H9 (cell line): Measurements from ENCODE around the gene PAQR4. TPM values are rescaled to one million over a fixed set of nuclear protein-coding genes. Genes with fewer than 3 reads are reported as not detected.
A peak's percentile ranks its signal among the peaks of the same experiment; 100 is the strongest.

Source experiments
- DNase-seq: peaks from one replicate; pipeline ENCODE4 v3.0.0-alpha.2; 2017
- H2AFZ ChIP-seq: one replicate; pipeline ENCODE4 v1.6.1; 2013; ENCODE audit warnings: mild to moderate bottlenecking, low read length, control low read depth, moderate library complexity
- H2AK5ac ChIP-seq: 2 replicates; pipeline ENCODE4 v1.6.1; 2013; ENCODE audit warnings: low read length, control low read depth, mixed read lengths; ENCODE audit not compliant: insufficient read length
- H2BK120ac ChIP-seq: one replicate; pipeline ENCODE4 v1.6.1; 2013; ENCODE audit warnings: low read depth, mild to moderate bottlenecking, low read length, control low read depth, inconsistent platforms; ENCODE audit not compliant: poor library complexity, severe bottlenecking
- H2BK12ac ChIP-seq: 2 replicates; pipeline ENCODE4 v1.6.1; 2013; ENCODE audit warnings: low read length, control low read depth, mixed read lengths, low read depth; ENCODE audit not compliant: insufficient read length
- H2BK15ac ChIP-seq: 2 replicates; pipeline ENCODE4 v1.6.1; 2013; ENCODE audit warnings: low read depth, low read length, control low read depth
- H2BK20ac ChIP-seq: one replicate; pipeline ENCODE4 v1.6.1; 2013; ENCODE audit warnings: low read depth, mild to moderate bottlenecking, low read length, control low read depth, inconsistent platforms; ENCODE audit not compliant: poor library complexity, severe bottlenecking
- H2BK5ac ChIP-seq: 2 replicates; pipeline ENCODE4 v1.6.1; 2013; ENCODE audit warnings: low read length, control low read depth, mixed read lengths; ENCODE audit not compliant: insufficient read length
- H3K14ac ChIP-seq: 2 replicates; pipeline ENCODE4 v1.6.1; 2013; ENCODE audit warnings: low read length, control low read depth; ENCODE audit not compliant: insufficient read depth
- H3K18ac ChIP-seq: 2 replicates; pipeline ENCODE4 v1.6.1; 2013; ENCODE audit warnings: low read depth, mild to moderate bottlenecking, mixed read lengths, low read length, control low read depth; ENCODE audit not compliant: insufficient read length
- H3K23ac ChIP-seq: 2 replicates; pipeline ENCODE4 v1.6.1; 2013; ENCODE audit warnings: low read length, control low read depth, mixed read lengths, low read depth; ENCODE audit not compliant: insufficient read length
- H3K23me2 ChIP-seq: 2 replicates; pipeline ENCODE4 v1.6.1; 2013; ENCODE audit warnings: low read depth, mild to moderate bottlenecking, mixed read lengths, low read length, control low read depth; ENCODE audit not compliant: insufficient read length, poor library complexity, severe bottlenecking
- H3K27ac ChIP-seq: 2 replicates; pipeline ENCODE4 v1.5.1; 2013; ENCODE audit warnings: low read length, control low read depth, mixed read lengths, low read depth; ENCODE audit not compliant: insufficient read length
- H3K27me3 ChIP-seq: 2 replicates; pipeline ENCODE4 v1.6.1; 2013; ENCODE audit warnings: low read length, control low read depth, inconsistent platforms; ENCODE audit not compliant: insufficient read depth
- H3K4ac ChIP-seq: 2 replicates; pipeline ENCODE4 v1.6.1; 2013; ENCODE audit warnings: low read depth, mild to moderate bottlenecking, control low read depth, inconsistent platforms, low read length, moderate library complexity
- H3K4me1 ChIP-seq: 2 replicates; pipeline ENCODE4 v1.6.1; 2013; ENCODE audit warnings: low read length, control low read depth, inconsistent platforms; ENCODE audit not compliant: insufficient read depth
- H3K4me2 ChIP-seq: 2 replicates; pipeline ENCODE4 v1.6.1; 2013; ENCODE audit warnings: low read length, control low read depth, mixed read lengths; ENCODE audit not compliant: insufficient read length, insufficient read depth
- H3K56ac ChIP-seq: 2 replicates; pipeline ENCODE4 v1.6.1; 2013; ENCODE audit warnings: low read depth, mild to moderate bottlenecking, mixed read lengths, low read length, control low read depth; ENCODE audit not compliant: insufficient read length
- H3K79me1 ChIP-seq: 2 replicates; pipeline ENCODE4 v1.6.1; 2013; ENCODE audit warnings: low read depth, mild to moderate bottlenecking, moderate library complexity, low read length, control low read depth, inconsistent platforms; ENCODE audit not compliant: insufficient read depth, poor library complexity, severe bottlenecking
- H3K79me2 ChIP-seq: 2 replicates; pipeline ENCODE4 v1.6.1; 2013; ENCODE audit warnings: low read length, control low read depth, inconsistent platforms; ENCODE audit not compliant: insufficient read depth
- H3K9ac ChIP-seq: 2 replicates; pipeline ENCODE4 v1.6.1; 2013; ENCODE audit warnings: low read length, control low read depth, mixed read lengths; ENCODE audit not compliant: insufficient read length; ENCODE audit errors: extremely low read depth
- H3K9me3 ChIP-seq: one replicate; pipeline ENCODE4 v1.6.1; 2013; ENCODE audit warnings: low read depth, low read length, inconsistent platforms; ENCODE audit not compliant: control insufficient read depth
- H3T11ph ChIP-seq: one replicate; pipeline ENCODE4 v1.6.1; 2013; ENCODE audit warnings: mild to moderate bottlenecking, low read length, control low read depth, inconsistent platforms
- H4K20me1 ChIP-seq: one replicate; pipeline ENCODE4 v1.6.1; 2013; ENCODE audit not compliant: control insufficient read depth, insufficient read length, insufficient read depth
- H4K5ac ChIP-seq: 2 replicates; pipeline ENCODE4 v1.6.1; 2013; ENCODE audit warnings: low read depth, mild to moderate bottlenecking, mixed read lengths, low read length, control low read depth; ENCODE audit not compliant: insufficient read length
- H4K8ac ChIP-seq: replicated peaks from 2 replicates; pipeline ENCODE4 v1.6.1; 2013; ENCODE audit warnings: low read length, control low read depth, mixed read lengths, low read depth; ENCODE audit not compliant: insufficient read length
- H4K91ac ChIP-seq: 2 replicates; pipeline ENCODE4 v1.6.1; 2013; ENCODE audit warnings: low read depth, mild to moderate bottlenecking, moderate library complexity, mixed read lengths, low read length, control low read depth; ENCODE audit not compliant: insufficient read length
- H3K27ac Mint-ChIP-seq, 3 experiments: 2 replicates in 2 of 3; 3 replicates in 1 of 3; pipeline ENCODE4 v1.8.0; 2020 to 2021; ENCODE audit warnings: mixed read lengths in 3 of 3, mild to moderate bottlenecking in 1 of 3, moderate library complexity in 1 of 3
- H3K27me3 Mint-ChIP-seq: 2 replicates; pipeline ENCODE4 v1.8.0; 2021; ENCODE audit warnings: low read depth, mild to moderate bottlenecking, moderate library complexity, mixed read lengths
- H3K36me3 Mint-ChIP-seq, 3 experiments: 2 replicates in 2 of 3; 3 replicates in 1 of 3; pipeline ENCODE4 v1.8.0; 2020 to 2021; ENCODE audit warnings: low read depth in 3 of 3, mixed read lengths in 3 of 3; ENCODE audit not compliant: insufficient read depth in 1 of 3
- H3K4me1 Mint-ChIP-seq, 2 experiments: 2 replicates each; pipeline ENCODE4 v1.8.0; 2020; ENCODE audit warnings: mixed read lengths in 2 of 2
- H3K4me3 Mint-ChIP-seq, 2 experiments: 2 replicates in 1 of 2; 3 replicates in 1 of 2; pipeline ENCODE4 v1.8.0; 2020 to 2021; ENCODE audit warnings: mild to moderate bottlenecking in 2 of 2, mixed read lengths in 2 of 2, moderate library complexity in 1 of 2
- H3K9me3 Mint-ChIP-seq, 2 experiments: 2 replicates in 1 of 2; 3 replicates in 1 of 2; pipeline ENCODE4 v1.8.0; 2020; ENCODE audit warnings: mild to moderate bottlenecking in 2 of 2, mixed read lengths in 2 of 2, moderate library complexity in 1 of 2
- WGBS: extraction: QIAGEN DNeasy Blood & Tissue Kit; methylation state at CpG from one replicate; pipeline ENCODE4 v1.1.7; 2013; ENCODE audit warnings: missing lambda C conversion rate, low lambda C conversion rate, mixed read lengths; ENCODE audit not compliant: insufficient read length; ENCODE audit errors: extremely low coverage; 5-methylcytosine and 5-hydroxymethylcytosine counted together
- total RNA-seq: library from RNA; stranded (reverse); gene quantifications from 2 replicates; pipeline ENCODE4 v1.2.1, GENCODE V29; 2021
- TF ChIP-seq, protein P1 (sequence below): fragments of 200-600 bp; sonication (generic); conservative IDR thresholded peaks from 3 replicates; pipeline ENCODE4 v1.8.0; 2021; ENCODE audit warnings: antibody characterized with exemption, mild to moderate bottlenecking

PAQR4 gene
- total RNA-seq, 1 experiment from 2014 or later, result 32.1 TPM

- Histone ChIP-seq H4K5ac (peak overlapping the region; percentile 4), H2AK5ac (no peak overlapping the region), H2BK15ac (no peak overlapping the region), H3K27ac (peak overlapping the region; percentile 88), H3K9me3 (no peaks in the 10 kb centered on the region), H3K79me1 (no peaks in the 10 kb centered on the region), H2BK12ac (peak overlapping the region; percentile 52), H3K79me2 (no peaks in the 10 kb centered on the region), H3K4me2 (peak overlapping the region; percentile 53), H3K14ac (peak overlapping the region; percentile 81), H3K4ac (no peak overlapping the region; the same call in 1 of the 2 replicates), H3K4me1 (peaks cover 11% of the 10 kb centered on the region; the same call in 1 of the 2 replicates), H2AFZ (no peak overlapping the region), H4K8ac (no peak overlapping the region), H2BK120ac (no peak overlapping the region), H2BK20ac (no peak overlapping the region), H2BK5ac (peak overlapping the region; percentile 11), H4K91ac (peak overlapping the region; percentile 23), H3K56ac (no peak overlapping the region), H3K27me3 (no peaks in the 10 kb centered on the region), H3K23ac (no peak overlapping the region), H3T11ph (no peak overlapping the region), H3K18ac (peak overlapping the region; percentile 92), H3K9ac (peak overlapping the region; percentile 9), H4K20me1 (no peaks in the 10 kb centered on the region), H3K23me2 (peaks cover 13% of the 10 kb centered on the region)
- peaks cover 0 to 6% (median 3%) of the 10 kb centered on the region in 3 experiments; a peak in 2 of 7 replicates for H3K36me3 Mint-ChIP-seq
- H3K4me3 Mint-ChIP-seq, result peak overlapping the region; percentile 66 to 79
- peak overlapping the region; percentile 99 to 100 (median 100) for H3K27ac Mint-ChIP-seq
- peaks cover 36 to 62% of the 10 kb centered on the region in 2 experiments for H3K4me1 Mint-ChIP-seq
- TF ChIP-seq, protein P1, sequence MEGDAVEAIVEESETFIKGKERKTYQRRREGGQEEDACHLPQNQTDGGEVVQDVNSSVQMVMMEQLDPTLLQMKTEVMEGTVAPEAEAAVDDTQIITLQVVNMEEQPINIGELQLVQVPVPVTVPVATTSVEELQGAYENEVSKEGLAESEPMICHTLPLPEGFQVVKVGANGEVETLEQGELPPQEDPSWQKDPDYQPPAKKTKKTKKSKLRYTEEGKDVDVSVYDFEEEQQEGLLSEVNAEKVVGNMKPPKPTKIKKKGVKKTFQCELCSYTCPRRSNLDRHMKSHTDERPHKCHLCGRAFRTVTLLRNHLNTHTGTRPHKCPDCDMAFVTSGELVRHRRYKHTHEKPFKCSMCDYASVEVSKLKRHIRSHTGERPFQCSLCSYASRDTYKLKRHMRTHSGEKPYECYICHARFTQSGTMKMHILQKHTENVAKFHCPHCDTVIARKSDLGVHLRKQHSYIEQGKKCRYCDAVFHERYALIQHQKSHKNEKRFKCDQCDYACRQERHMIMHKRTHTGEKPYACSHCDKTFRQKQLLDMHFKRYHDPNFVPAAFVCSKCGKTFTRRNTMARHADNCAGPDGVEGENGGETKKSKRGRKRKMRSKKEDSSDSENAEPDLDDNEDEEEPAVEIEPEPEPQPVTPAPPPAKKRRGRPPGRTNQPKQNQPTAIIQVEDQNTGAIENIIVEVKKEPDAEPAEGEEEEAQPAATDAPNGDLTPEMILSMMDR, result no peak; the same call in 2 of the 3 replicates
- peaks cover under 1% of the 10 kb centered on the region; the same call in 1 of the 2 replicates for H3K27me3 Mint-ChIP-seq
- H3K9me3 Mint-ChIP-seq, result no peaks in the 10 kb centered on the region
- no CpG with 5 or more reads among the region's 13 CpGs for WGBS
- peak; percentile 75 for DNase-seq
These were observed 38.2 kb downstream of the PAQR4 start for GRCh38 chr16:3007059-3007956.
